GM18867 (cell line): ENCODE results near the gene CGN.

Experiments
- ATAC-seq: cut with Tn5 transposase; IDR thresholded peaks from one replicate; pipeline ENCODE4 v1.9.1; 2021; ENCODE audit warnings: mild to moderate bottlenecking, moderate library complexity; ENCODE audit not compliant: unreplicated experiment

The CGN gene, protein sequence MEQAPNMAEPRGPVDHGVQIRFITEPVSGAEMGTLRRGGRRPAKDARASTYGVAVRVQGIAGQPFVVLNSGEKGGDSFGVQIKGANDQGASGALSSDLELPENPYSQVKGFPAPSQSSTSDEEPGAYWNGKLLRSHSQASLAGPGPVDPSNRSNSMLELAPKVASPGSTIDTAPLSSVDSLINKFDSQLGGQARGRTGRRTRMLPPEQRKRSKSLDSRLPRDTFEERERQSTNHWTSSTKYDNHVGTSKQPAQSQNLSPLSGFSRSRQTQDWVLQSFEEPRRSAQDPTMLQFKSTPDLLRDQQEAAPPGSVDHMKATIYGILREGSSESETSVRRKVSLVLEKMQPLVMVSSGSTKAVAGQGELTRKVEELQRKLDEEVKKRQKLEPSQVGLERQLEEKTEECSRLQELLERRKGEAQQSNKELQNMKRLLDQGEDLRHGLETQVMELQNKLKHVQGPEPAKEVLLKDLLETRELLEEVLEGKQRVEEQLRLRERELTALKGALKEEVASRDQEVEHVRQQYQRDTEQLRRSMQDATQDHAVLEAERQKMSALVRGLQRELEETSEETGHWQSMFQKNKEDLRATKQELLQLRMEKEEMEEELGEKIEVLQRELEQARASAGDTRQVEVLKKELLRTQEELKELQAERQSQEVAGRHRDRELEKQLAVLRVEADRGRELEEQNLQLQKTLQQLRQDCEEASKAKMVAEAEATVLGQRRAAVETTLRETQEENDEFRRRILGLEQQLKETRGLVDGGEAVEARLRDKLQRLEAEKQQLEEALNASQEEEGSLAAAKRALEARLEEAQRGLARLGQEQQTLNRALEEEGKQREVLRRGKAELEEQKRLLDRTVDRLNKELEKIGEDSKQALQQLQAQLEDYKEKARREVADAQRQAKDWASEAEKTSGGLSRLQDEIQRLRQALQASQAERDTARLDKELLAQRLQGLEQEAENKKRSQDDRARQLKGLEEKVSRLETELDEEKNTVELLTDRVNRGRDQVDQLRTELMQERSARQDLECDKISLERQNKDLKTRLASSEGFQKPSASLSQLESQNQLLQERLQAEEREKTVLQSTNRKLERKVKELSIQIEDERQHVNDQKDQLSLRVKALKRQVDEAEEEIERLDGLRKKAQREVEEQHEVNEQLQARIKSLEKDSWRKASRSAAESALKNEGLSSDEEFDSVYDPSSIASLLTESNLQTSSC

DNA sequence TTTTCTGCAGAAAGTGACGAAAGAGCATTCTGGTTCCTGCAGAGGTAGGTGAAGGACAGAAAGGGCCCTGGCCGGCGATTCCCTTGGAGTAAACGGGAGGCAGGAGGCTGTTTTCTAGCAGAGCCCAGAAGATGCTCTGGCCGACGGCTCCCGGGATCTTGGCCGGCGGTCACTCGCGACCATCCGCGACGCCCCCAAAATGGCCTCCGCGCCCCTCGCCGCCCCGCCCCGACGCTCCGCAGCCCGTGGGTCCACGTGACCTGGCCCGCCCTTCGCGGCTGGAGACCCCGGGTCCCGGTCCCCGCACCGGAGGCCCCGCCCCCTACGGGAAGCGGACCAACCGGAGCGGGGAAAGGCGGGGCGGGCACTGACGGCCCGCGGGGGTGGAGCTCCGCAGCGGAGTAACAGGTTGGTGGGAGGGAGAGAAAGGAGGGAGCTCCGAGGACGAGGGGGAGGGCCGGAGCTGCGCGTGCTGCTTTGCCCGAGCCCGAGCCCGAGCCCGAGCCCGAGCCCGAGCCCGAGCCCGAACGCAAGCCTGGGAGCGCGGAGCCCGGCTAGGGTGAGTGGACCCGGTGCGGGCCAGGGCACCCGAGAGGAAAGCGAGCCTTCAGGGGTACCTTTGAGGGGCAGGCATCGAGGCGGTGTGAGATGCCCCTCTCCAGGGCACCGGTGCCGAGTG, at the start of gene CGN:
Gene CGN (plus strand): TSS at position 431 of the 679 bp plus-strand sequence. CDS start 7,133 bp downstream, outside the sequence.
- peak; percentile 90 for ATAC-seq

DNA sequence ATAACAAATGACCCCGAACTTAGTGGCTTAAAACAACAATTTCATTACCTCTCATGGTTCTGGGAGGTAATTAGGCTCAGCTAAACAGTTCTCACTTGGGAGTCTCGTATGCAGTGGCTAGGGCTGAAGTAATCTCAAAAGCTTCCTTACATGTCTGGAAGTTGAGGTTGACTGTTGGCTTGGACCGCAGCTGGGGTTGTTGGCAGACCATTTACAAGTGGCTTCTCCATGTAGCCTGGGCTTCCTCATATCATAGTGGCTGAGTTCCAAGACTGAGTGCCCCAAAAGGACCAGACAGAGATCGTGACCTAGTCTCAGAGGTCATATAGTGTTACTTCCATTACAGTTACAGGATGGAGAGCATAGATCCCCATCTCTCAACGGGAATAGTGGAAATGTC, 49.5 kb upstream of the CGN start:
- no peak for ATAC-seq

DNA sequence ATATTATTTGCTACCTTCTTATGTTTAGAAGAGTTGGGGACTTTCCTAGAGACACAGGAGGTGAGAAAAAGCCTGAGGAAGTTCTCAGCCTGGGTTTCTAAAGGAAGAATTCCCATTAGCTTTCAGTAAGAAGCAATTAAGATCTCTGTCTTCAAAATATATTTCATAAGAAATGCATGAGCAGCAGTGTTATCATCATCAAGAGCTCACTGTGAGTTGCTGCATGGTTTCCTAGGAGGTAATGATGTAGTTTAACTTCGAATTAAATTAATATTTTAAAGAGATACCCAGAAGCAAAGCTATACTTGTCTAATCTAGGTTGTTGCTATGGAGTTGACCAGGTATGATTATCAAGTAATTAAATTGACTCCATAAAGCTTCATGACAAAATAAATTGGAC, 46.2 kb upstream of the CGN start:
- no peak for ATAC-seq

DNA sequence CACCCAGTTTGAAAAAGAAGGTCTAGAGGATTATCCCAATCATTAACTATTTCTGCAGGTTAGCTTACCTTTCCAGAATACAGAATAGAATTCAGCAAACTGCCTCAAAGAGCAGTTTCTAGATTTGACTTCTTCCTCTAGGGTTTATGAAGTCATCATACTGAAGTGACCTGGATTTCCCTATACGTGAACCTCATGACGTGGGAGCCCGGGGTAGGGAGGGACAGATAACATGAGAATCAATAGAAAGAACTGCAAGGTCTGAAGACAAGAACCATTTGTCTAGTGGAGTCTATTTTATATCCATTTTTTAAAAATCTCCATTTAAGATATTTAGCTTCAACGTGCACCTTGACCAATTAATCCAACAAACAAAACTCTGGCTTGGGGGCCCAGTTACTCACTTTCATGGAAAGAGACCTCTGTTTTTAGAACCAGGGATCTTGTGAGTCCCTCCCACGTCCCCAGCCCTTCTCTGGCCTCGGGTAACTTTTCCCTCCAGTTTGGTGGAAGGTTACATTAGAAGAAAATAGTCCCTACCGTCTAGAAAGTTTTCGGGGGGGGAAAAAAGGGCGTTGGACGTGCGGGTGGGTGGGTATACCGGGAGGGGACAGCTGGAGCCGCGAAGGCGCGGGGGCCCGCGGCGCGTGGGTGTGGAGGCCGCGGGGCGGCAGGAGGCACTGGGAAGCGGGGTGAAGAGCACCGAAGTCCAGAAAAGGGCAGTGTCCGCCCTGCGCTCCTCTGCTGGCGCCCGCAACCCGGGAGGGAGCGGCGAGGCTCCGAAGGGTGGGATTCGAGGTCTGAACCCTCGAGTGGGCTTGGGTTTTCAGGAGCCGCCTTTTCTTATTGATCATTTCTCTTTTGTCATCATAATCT, 38.1 kb upstream of the CGN start:
- ATAC-seq, result no peak

DNA sequence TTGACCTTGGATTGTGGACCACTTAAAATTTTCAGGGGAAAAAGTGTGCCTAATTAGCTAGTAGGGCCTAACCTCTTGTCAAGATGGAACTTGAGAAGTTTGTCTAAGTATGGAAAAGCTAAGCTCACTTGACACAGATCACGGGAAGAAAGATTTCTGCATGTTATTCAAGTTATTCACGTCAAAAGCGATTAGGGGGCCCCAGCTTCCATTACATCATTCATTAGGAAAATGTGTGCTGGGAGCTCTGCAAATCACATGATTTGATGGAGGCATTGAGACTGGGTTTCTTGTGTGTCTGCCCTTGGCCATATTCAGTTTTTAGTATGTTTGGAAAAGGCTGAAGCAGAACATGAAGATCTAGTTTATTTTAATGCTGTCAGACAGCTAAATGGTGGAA, 36.4 kb upstream of the CGN start:
- ATAC-seq, result no peak

DNA sequence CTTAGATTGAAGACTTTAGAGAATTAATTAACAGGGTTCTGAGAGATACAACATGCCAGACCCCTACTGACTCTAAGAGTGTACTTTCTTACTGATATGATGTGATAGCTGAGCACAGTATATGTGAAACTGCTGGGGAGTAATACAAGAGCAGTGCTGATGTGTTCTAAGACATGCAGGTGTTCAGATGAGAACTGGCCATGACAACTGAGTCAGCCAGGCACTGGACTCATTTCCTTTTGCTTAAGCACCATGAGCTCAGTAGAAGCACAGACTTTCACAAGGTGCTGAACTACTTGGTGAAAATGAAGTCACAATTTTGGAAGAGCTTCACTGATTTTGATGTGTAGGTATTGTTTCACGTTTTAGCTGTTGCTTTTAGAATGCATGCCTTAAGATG, 36.0 kb upstream of the CGN start:
- peak; percentile 85 for ATAC-seq

DNA sequence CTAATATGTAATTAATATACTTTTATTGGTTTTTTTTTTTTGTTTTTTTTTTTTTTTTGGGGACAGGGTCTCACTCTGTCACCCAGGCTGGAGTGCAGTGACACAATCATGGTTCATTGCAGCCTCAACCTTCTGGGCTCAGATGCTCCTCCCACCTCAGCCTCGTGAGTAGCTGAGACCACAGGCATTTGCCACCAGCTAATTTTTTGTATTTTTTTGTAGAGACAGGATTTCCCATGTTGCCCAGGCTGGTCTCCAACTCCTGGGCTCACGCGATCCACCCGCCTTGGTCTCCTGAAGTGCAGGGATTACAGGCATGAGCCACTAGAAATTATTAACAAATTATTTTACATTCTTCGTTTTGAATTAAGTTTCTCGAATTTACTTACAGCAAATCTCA, 35.1 kb upstream of the CGN start:
- no peak for ATAC-seq

DNA sequence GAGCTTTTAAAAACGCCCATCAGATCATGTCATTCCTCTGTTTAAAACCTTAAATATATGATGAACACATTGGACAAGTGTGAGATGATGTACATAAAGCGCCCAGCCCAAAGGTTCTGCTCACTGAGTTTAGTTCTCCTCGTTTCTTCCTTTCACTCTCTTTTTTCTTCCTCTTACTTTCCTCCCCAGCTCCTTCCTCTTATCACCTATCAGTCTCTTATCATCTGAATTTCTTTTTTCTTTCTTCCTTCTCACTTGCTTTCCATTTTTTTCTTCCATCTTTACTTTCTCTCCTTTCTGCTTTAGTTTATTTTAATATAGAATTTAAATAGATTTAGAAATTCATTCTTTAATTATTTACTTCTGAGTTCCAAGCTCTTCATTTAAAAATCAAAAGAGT, 34.1 kb upstream of the CGN start:
- no peak for ATAC-seq

DNA sequence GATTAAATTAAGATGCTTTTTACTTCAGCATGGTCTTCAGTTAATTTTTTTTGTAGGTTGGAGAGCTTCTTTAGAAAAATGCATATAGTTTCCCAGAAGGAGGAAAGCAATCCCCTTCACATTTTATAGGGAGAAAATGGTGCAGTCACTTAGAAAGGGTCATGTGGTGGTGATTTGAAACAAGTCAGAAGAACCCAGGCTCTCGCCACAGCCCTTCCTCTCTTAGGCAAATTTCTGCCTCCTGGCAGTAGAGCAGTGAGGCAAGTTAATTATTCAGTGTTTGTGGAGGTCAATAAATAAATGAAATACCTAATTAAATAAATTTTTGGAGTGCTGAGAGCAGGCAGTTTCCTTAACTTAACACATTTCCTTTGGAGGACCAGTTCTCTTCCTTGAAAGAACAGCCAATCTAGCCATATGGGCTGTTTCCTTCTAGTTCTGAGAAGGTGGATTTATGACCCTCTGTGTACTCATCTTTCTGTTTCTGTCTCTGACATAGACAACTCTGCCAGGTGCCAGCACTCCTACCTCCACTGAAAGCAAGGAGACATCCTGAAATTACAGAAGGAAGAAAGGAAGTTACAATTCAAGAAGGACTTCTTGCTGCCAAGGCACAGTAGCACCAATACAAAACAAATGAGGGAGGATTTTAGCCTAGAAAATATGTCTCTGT, 32.9 kb upstream of the CGN start:
- peak; percentile 54 for ATAC-seq

DNA sequence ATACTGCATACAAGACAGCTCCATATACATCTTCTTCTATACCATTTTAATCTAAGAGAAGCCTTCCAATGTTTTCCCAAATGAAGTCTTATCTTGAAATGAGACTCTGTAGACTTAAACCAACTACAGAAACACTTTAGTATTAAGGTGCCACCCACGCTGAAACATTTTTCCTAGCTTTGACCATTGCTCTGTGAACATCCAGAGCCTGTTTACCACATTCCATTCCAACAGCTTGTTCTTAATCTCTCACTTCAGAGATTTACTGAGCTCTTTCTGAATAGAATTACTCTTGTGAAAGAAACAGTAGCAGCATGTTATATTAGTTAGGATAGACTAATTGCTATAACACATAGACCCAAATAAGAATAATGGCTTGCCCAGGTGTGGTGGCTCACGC, 32.3 kb upstream of the CGN start:
- no peak for ATAC-seq

DNA sequence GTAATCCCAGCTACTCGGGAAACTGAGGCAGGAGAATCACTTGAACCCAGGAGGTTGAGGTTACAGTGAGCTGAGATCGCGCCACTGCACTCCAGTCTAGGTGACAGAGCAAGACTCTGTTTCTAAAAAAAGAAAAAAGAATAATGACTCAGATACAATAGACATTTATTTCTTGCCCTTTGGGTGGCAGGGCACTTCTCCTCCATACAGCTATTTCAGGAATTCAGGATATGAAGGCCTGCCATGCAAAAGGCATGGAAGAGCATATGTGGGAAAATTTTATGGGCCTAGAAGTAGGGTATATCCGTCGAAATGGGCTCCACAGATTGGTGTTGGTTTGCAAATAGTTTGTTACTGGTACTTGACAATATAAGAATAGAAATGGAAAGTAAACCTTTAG, 31.7 kb upstream of the CGN start:
- no peak for ATAC-seq

DNA sequence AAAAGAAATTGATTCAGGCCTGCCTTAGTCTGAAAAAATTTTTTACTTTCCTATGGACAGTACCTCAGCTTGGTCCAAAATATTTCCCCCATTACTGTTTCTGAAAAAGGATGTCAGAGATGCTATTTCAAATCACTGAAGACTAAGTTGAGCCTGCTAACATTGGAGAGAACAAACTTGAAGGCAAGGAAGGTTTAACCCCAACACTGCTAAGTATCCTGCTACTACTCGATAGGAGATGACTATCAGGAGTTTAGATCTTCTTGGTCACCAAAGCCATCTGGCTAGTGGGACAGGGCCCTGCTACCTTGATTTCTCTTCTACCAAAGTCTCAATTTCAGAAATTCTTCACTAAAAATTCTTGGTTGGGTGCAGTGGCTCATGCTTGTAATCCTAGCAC, 29.2 kb upstream of the CGN start:
- no peak for ATAC-seq

DNA sequence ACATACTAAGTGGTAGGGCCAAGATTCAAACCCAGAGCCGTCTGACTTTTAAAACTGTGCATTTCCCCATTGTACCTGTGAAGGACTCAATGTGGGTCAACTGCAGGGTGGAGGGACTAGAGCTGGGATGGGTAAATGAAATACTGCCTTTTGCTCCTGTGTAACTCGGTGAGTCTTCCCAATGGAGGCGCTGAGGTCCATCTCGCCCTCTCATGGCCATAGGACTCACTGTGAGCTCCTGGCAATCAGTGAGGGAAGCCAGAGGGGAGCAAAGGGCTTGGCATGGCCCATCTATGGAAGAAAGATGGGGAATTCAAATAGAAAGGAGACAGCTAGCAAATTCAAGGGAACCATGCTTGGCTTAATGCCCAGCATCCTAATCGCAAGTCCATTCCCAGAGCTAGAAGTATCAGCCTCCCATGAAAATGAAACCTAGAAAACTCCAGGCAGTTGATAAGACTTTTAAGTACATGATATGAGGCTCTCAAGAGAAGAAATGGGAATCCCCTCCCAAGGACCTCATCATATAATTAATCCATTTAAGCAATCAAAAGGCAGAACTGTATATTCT, 25.4 kb upstream of the CGN start:
- no peak for ATAC-seq

DNA sequence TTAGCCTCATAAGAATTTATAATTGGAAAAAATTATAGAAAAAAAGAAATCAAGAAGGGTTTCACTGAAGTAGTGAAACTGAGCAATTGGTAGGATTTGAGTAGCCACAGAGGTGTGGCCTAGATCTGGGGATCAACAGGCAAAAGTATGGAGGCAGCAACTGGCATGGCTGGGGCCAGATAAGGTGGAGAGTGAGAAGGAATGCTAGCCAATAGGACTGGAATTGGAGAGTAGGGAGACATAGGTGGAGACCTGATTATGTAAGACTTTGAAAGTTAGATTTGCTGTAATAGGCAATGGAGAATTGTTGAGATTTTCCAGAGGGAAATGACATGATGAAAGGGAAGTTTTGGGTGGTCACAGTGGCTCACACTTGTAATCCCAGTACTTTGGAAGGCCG, 24.6 kb upstream of the CGN start:
- ATAC-seq, result no peak

DNA sequence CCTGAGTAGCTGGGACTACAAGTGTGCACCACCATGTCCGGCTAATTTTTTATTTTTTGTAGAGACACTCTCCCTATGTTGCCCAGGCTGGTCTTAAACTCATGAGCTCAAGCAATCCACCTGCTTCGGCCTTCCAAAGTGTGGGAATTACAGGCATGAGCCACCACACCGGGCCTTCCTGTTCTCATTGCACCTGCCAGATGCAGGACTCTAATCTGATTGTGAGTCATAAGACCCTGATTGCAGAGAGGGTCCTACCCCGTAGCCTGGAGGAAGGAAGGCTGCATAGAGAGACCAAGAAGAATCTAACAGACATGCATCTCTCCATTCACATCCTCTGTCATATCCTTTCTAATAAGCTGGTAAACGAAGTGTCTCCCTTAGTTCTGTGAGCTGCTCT, 19.5 kb upstream of the CGN start:
- ATAC-seq, result no peak

DNA sequence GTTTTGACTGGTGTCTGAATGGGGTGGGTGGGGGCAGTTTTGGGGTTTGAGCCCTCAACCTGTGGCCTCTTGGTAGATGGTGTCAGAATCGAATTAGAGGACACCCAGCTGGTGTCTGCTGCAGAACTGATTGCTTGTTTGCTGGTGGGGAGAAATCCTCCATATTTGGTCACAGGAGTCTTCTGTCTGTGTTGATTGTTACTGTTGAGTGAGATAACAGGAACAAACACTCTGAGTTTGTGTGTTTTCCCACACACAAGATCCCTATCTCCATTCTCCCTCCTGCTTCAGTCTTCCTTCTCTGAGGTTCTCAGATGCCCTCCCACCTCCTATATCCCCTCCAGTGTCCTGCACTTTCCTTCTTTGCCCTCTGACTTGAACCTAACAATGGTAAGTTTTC, 19.1 kb upstream of the CGN start:
- no peak for ATAC-seq

DNA sequence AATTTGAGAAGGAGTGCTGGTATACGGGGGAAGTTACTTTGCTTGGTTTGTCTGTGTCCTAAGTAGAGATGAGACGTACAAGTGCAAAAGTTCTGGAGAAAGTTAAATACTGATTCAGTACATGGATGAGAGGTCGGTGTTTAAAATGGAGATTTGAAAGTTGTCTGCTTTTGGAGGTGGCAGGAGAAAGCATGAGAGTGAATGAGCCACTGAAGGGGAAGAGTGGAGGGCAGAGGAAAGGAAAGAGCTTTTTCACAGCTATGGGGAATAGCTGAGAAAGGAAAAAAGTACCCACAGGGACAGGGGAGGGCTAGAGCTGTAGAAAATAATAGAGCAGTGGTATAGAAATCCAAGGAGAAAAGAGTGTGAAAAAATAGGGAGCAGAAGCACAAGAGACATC, 18.1 kb upstream of the CGN start:
- ATAC-seq, result no peak

DNA sequence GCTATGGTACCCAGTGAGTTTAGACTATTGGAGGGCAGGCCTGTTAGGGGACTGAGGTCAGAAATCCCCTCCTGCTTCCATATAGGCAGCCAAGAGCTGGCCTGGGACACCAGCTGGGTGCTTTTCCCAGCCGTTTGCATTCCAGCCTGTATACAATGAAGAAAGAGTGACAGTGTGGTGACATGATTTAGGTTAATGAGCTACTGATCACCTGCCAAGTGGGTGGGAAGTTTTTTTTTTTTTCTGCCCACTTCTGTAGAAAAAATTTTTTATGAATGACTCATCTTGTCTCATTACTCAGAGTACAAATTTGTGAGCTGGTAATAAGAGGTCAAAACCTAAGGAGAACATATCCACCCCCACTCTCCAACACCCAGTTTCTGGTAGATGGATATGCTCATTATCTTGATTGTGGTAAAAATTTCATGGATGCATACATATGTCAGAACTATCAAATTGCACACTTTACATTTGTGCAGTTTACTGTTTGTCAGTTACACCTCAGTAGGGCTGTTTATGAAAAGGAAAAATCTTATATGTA, 16.4 kb upstream of the CGN start:
- peak; percentile 35 for ATAC-seq

DNA sequence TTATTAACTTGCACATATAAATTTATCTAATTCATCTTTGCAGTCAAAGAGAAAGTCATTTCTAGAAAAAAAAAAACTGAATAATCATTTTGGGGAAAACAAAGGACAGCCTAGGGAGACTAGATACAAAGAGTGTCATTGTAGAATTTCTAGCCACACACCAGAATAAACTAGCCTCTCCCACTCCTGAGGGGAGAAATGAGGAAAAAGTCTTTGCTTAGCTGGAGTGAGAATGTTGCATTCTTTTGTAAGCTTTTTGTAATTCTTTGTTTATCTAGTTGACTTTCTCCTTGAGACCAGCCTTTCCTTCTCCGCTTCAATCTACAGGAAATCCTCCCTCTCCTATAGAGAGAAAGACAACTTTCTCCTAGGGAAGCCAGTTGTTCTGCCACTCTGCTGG, 15.9 kb upstream of the CGN start:
- ATAC-seq, result no peak
